HG03103 (cell line): ENCODE measurements around the gene MIA.
"Not testable (repeated sequence)": the region's sequence is repeated elsewhere in the genome, so short reads cannot be mapped to it uniquely, and the experiment has no call there.

Experiments used
- ATAC-seq: cut with Tn5 transposase; IDR thresholded peaks from one replicate; pipeline ENCODE4 v1.9.1; 2021; ENCODE audit warnings: low read depth; ENCODE audit not compliant: unreplicated experiment

MIA gene

DNA sequence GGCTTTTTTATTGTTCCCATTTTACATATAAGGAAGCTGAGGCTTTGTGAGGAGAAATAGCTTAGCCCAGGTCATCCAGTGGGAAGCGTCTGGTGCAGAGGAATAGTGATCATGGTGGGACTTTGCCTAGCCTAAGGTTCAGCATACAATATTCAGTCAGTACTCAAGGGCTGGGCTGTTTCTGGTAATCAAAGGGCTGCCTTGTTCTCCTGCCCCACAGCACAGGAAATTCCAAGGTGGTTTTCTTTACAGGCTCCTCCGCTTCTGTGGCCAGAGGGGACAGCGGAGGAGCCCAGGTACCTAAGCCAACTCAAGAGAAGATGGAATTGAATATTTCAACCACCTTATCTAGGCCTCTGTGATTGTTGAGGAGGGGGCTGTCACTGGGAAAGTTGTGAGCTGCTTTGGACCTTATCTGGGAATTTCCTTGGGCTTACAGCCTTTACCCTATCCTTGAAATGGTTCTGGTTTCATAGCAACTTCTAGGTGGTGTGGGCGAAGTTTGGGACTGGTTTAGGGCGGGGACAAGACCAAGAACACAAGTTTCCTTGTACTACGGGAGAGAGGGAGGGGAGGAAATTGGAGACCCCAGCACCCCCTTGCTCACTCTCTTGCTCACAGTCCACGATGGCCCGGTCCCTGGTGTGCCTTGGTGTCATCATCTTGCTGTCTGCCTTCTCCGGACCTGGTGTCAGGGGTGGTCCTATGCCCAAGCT lies at the start of gene MIA:
Gene MIA (plus strand): TSS at position 606 of the 716 bp plus-strand sequence. CDS start 22 bp downstream, at position 628.
- ATAC-seq, result no peak

DNA sequence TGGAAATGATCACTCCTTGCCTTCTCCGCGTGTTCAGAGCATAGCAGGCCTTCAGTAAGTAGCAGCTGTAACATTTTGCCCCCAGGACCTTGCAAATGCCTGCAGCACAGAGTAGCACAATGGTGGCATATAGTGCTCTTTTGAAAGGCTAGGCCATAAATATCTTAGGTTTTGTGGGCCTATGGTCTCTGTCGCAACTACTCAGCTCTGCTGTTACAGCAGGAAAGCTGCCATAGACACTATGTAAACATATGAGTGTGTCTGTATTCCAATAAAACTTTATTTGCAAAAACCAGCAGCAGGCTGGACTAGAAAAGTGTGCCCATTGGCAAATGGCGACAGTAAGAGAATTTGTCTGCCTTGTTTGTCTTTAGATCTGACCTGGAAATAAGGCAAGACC lies 49.0 kb upstream of the MIA start:
- ATAC-seq, result no peak

DNA sequence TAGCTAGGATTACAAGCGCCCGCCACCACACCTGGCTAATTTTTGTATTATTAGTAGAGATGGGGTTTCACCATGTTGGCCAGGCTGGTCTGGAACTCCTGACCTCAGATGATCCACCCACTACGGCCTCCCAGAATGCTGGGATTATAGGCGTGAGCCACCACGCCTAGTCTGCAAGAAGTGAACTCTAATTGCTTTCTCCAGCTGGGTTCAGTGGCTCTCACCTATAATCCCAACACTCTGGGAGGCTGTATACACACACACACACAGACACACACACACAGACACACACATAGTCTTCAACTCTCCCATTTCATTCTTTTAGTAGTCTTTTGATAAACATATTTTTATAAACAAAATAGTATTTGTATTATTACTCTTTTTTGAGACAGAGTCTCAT lies 45.3 kb upstream of the MIA start:
- ATAC-seq, result not testable (repeated sequence)

DNA sequence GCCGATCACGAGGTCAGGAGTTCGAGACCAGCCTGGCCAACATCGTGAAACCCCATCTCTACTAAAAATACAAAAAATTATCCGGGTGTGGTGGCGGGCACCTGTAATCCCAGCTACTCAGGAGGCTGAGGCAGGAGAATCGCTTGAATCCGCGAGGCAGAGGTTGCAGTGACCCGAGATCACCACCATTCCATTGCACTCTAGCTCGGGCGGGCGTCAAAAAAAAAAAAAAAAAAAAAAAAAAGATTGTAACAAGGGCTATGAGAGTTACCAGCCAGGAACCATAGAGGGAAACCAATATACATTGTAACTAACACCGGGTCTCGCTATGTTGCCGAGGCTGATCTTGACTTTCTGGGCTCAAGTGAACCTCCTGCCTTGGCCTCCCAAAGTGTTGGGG lies 43.0 kb upstream of the MIA start:
- ATAC-seq, result not testable (repeated sequence)

DNA sequence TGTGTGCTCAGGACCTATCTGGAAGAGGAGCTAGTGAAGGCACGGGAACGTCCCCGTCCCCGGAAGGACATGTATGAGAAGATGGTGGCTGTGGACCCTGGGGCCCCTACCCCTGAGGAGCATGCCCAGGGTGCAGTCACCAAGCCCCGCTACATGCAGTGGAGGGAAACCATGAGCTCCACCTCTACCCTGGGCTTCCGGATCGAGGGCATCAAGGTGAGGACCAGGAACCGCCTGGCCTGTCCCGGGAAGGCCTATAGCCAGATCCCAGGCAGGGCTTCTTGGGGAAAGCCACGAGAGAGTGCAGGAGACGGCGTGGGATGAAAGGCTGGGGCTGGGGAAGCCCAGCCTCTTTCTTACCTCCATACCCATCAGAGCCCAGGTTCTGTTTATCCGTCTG lies 42.2 kb upstream of the MIA start:
- ATAC-seq, result no peak

DNA sequence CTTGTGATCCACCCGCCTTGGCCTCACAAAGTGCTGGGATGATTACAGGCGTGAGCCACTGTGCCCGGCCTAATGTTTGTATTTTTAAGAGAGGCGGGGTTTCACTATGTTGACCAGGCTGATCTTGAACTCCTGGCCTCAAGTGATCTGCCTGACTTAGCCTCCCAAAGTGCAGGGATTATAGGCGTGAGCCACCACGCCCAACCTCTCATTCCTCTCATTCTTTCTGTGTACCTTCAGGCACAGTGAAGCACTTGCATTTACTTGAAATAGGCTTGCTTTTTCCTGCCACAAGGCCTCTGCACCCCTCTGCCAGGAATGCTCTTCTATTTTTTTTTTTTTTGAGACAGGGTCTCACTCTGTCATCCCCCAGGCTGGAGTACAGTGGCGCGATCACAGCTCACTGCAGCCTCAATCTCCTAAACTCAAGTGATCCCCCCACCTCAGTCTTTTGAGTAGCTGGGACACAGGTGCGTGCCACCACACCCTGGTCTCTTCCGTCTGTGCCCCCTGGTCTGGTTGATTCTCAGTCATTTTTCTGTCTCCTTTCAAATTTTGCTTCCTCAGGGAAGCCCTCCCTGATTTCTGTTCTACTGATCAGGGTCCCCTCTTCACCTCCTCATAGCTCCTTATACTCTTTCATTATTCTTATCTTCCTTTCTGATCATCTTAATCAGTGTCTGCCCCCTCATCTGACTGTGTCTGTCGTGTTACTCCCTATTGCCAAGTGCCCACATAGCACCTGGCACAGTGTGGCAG lies 40.1 kb upstream of the MIA start:
- no peak for ATAC-seq

DNA sequence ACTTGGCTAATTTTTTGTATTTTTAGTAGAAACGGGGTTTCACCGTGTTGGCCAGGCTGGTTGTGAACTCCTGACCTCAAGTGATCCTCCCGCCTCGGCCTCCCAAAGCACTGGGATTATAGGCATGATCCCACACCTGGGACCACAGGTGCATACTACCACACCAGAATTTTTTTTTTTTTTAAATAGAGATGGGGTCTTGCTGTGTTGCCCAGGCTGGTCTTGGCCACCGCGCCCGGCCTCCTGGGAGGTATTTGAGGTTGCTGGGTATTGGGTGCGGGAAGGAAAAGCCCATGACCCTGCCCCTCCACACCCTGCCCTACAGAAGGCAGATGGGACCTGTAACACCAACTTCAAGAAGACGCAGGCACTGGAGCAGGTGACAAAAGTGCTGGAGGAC lies 38.7 kb upstream of the MIA start:
- no peak for ATAC-seq

DNA sequence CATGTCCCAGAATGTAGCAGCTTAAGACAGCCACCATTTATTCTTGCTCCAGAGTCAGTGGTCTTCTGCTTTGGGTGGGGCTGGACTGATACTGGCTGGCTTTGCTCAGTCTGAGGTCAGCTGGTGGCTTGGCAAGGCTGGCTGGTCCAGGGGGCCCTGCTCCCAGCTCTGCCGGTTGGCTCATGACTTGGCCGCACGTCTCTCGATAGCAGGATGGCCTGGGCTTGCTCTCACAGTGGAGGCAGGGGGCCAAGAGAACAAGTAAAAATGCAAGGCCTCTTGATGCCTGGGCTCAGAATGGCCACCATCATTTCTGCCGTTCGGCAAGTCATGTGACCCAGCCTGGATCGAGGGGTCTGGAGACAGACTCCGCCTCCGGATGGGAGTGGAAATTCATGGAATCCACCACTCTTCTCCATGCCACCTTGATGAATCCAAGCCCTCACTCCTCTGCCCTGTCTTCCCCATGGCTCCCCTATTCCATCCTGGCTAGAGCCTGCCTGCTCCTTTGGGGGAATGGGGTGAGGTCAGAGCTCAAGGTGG lies 38.1 kb upstream of the MIA start:
- no peak for ATAC-seq

DNA sequence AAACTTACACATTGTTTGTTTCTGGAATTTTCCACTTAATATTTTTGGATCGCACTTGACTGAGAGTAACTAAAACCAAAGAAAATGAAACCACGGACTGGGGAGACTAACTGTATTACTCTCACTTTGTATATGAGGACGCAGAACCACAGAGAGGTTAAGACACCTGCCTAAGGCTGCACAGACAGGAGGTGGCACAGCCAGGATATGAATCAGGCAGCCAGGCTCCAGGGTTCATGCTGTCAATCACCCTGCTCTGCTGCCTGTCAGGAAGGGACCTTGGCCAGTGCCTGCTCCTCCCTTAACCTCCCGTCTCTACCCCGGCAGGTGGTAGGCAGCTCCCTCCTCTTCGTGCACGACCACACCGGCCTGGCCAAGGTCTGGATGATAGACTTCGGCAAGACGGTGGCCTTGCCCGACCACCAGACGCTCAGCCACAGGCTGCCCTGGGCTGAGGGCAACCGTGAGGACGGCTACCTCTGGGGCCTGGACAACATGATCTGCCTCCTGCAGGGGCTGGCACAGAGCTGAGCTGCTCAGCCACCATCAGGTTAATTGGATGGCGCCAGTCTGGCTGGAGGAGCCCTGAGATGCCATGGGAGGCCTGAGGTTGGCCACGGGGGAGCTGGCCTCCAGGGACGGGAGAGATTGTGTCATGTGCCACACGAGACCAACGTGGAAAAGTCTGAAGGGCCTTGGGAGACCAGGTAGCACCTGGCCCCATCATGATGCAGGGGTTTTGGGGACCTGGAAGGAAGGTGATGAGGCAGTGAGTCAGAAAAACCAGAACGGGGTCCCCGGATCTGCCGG lies 36.1 kb upstream of the MIA start:
- no peak for ATAC-seq

DNA sequence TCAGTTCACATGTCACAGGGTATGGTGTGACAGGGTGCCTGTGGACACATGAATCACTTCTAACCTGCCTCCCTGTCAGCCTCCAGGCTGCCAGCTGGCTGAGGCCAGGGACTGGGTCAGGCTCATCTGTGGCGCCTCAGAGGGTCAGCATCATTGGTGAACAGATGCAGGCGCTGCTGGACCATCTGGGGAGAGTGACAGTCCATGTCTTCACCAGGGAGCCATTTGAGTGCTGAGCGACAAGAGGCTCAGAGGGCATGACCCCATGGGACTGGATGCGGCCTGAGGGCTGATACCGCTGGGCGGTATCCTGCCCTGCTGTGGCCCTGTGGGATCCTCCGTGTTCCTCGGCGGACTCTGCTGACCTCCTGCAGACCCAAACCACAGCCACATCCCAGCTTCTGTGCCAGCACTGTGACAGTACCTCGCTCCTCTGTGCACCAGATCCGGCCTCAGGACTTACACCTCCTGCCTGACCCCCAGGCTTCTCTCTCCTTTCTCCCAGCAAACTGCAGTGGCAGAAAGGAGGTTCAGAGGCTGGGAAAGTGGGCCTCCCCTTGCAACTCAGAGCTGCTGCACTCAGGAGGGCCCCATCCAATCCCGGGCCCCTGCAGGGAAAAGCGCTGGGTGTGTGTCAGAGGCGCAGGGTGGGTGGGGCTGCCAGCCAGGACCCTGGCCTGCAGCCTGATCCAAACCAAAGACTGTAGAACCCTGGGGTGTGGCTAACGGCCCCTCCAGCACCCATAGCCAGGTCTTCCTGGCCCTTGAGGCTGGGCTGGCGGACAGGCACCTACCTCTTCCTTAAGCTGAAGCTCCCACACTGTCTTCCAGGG lies 35.2 kb upstream of the MIA start:
- ATAC-seq, result no peak

DNA sequence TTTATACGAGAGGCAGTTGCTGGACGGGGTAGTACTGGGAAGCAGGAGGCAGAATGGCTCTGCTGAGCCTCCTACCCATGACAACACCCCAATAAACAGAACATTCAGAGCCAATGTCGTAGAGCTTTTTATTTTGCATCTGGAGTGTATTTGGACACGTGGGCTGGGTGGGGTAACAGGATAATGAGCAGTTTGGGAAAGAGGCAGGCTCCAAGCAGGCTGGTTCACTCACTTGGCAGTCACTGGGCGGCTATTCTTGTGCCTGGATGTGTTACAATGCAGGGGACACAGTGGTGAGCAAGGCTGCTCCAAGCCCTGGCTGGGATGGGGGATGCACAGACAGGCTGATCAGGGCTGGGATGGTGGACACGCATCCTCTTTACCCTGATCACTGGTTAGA lies 34.6 kb upstream of the MIA start:
- ATAC-seq, result no peak

DNA sequence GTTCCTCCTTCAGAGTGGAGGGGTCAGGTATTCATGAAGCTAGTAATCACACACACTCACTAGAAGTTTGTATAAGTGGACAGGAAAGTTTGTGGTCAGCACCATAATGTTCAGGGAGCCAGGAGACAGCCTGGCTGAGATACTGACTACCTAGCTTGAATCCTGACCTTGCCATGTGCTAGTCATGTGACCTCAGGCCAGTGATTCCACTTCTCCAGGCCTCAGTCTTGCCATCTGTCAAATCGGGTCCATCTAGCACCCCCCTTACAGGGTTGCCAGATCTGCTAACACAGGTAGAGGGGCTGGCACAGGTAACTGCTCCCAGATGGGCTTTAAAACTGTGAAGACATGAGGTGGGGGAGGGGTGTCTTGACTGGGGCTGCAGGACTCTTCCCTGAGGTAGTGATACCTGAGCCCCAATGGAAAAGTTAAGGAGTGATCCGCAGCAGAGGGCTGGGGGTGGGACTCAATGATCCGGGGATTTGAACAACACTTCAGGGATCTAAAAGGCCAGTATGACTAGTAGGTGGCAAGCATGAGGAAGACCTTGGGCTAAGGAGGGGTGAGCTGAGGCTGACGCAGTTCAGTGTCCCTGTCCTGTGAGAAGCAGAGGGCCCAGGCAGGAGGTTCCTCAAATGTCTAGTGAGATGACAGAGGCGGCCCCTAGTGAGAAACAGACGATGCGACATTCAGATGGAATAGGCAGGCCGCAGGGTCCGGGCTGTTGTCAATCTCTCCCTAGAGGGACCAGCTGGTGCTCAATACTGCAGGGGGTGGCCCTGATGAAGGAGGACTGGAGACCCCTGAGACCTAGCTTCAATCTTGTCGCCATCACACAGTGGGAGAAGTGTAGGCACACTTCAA lies 33.6 kb upstream of the MIA start:
- ATAC-seq, result no peak

DNA sequence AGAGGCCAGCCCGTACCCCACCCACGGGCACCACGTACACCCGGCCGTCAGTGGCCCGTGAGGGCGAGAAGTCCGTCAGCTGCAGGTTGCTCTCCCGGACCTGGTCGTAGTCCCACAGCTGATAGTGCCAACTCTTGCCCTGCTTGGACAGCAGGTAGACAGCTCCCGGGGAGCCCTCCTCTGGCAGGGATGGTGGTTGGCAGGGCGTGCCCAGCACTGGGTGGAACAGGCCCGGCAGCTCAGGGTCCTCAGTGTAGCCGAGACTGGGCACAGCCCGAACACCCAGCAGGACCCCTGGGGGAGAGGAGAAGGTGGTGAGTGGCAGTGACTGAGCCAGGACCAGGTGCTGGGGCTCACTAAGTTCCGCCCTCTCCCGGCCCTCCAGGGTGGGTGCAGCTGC lies 32.8 kb upstream of the MIA start:
- no peak for ATAC-seq

DNA sequence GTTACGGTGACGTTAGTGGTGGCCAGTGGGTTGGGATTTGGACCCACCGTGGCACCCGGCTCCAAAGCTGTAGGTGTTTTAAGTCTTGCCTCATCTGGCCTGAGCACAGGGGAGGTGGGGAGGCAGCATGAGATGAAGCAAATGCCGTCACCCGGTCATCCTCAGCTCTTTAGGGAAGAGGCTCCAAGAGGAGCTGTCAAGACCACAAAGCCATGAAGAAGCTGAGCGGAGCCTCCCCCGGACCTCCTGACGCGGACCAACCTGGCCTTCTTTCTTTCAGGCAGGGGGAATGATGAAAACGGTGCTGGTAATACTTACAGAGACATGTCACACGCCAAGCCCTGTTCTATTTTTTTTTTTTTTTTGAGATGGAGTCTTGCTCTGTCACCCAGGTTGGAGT lies 32.4 kb upstream of the MIA start:
- ATAC-seq, result no peak

DNA sequence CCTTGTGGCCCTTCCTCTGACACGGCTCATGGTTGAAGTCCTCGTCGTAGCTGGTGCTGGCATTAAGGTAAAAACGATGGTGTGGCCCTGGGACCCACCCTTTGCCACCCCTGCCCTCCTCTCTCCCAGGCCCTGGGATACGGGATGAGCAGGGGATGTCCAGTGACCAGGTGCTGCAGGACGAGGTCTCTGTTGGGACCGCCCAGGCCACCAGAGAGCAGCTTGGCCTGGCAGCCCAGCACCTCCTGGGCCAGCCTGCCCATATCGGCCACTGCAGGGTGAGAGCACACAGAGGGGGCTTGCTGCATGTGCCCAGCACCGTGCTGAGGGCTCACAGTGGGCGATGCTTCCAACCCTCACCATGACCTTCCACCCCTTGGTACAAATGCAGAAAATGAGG lies 31.4 kb upstream of the MIA start:
- ATAC-seq, result no peak

DNA sequence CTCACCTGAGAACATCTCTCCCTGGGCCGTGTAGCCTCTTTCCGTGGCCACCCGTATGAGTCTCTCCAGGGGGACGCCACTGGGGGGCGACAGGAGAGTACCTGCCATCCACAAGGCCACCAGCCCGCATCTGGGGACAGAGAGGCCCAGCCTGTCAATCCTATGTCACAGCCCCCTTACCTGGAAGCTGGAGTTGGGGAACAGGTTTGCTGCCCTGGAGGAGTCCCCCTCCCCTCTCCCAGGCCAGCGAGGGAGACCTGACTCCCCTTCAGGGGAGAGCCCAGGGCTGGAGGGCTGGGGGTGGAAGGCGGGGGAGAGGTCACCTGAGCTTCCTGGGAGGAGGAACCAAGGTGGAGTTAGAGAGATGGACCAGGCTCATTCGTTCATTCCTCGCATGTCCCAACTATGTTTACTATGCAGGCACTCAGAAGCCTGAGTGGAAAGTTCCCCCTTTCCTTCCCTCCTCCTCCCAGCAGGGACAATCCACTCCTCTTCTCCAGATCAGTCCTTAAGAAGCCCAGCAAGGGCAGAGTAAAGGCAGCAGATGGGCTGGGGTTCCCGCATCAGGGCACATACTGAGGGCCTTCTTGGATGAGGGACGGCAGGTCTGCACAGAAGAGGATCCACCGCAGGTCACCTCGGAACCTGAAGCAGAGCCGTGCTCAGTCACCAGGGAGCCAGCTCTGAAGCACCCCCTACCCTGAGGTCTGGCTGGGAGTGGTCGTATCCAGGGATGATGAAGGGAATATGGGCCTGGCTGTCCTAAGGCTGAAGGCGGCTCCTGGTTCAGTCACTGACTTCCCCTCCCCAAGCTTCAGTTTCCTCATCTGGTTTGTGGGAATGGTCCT lies 30.5 kb upstream of the MIA start:
- ATAC-seq, result no peak

DNA sequence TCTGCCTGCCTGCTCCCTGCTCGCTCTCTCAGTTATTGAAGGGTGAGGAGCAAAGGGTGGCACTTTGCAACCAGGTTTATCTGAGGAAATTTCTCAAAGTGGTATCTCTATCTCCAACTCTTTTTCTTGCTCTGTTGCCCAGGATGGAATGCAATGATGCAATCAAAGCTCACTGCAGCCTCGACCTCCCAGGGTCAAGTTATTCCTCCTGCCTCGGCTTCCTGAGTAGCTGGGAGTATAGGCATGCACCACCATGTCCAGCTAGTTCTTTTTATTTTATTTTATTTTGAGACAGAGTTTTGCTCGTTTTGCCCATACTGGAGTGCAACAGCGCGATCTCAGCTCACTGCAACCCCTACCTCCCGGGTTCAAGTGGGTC lies 29.9 kb upstream of the MIA start:
- ATAC-seq, result no peak

DNA sequence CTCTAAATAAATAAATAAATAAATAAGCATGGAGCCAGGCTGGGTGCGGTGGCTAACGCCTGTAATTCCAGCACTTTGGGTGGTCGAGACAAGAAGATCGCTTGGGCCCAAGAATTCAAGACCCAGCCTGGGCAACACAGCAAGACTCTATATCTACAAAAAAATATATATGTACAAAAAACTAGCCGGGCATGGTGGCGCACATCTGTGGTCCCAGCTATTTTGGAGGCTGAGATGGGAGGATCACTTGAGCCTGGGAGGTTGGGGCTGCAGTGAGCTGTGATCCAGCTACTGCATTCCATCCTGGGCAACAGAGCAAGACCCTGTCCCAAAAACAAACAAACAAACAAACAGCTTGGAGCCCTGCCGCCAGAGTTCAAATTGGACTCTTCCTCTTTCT lies 27.8 kb upstream of the MIA start:
- ATAC-seq, result no peak
